ENCODE measurements around the gene PXDN. TPM values are rescaled to one million over a fixed set of nuclear protein-coding genes. Genes with fewer than 3 reads are reported as not detected.
A peak's percentile ranks its signal among the peaks of the same experiment; 100 is the strongest.

PXDN gene
- total RNA-seq, 2 donors from 2014 or later, result 9.5 to 20.0 TPM

GRCh38 chr2:1594123-1594372, 150.3 kb downstream of the PXDN start:
- intact Hi-C loops (cut with DNase I), result loop anchor here (5.0 kb wide), 2 partner anchors 153 to 173 kb away; no protein-coding TSS in a partner anchor
- no peak for DNase-seq
- Histone ChIP-seq H3K36me3 (no peaks in the 10 kb centered on the region), H3K9me3 (no peaks in the 10 kb centered on the region), H3K27ac (no peak overlapping the region), H3K9ac (ENCODE audit: low read depth in 2 of 2, low read length in 2 of 2) (no peak overlapping the region), H3K27me3 (no peaks in the 10 kb centered on the region), H3K4me3 (no peak overlapping the region), H3K4me1 (peaks cover 3% of the 10 kb centered on the region)
- no peak for TF ChIP-seq CTCF (IDR thresholded peaks at IDR 0.05)

- no peak overlapping the region for H3K27ac ChIP-seq
- peaks cover 3% of the 10 kb centered on the region for H3K4me1 ChIP-seq
- H3K4me3 ChIP-seq, result no peak overlapping the region
- H3K36me3 ChIP-seq, result no peaks in the 10 kb centered on the region
- peak overlapping the region in 1 of 2 donors; percentile 8 for H3K9ac ChIP-seq (ENCODE audit: low read depth in 2 of 2, low read length in 2 of 2)
- TF ChIP-seq CTCF (IDR thresholded peaks at IDR 0.05), result no peak
- no peak for DNase-seq
- intact Hi-C loops (cut with DNase I), result loop anchor here (5.0 kb wide), 2 partner anchors 154 to 174 kb away; no protein-coding TSS in a partner anchor
- no peaks in the 10 kb centered on the region for H3K27me3 ChIP-seq
- no peaks in the 10 kb centered on the region for H3K9me3 ChIP-seq
These were observed 150.8 kb downstream of the PXDN start for GRCh38 chr2:1593371-1594122.

- intact Hi-C loops (cut with DNase I), result loop anchor here (5.0 kb wide), 2 partner anchors 155 to 175 kb away; no protein-coding TSS in a partner anchor
- no peak overlapping the region for H3K4me3 ChIP-seq
- no peaks in the 10 kb centered on the region for H3K9me3 ChIP-seq
- no peak overlapping the region for H3K9ac ChIP-seq (ENCODE audit: low read depth in 2 of 2, low read length in 2 of 2)
- H3K27ac ChIP-seq, result no peak overlapping the region
- peak; percentile 50 for TF ChIP-seq CTCF (IDR thresholded peaks at IDR 0.05)
- peak; percentile 68 for DNase-seq
- H3K27me3 ChIP-seq, result no peaks in the 10 kb centered on the region
- H3K4me1 ChIP-seq, result peaks cover 3% of the 10 kb centered on the region
- H3K36me3 ChIP-seq, result no peaks in the 10 kb centered on the region
These were observed 152.1 kb downstream of the PXDN start for GRCh38 chr2:1591978-1592907.

- no peaks in the 10 kb centered on the region for H3K9me3 ChIP-seq
- no peak for DNase-seq
- no peak overlapping the region for H3K27ac ChIP-seq
- H3K27me3 ChIP-seq, result no peaks in the 10 kb centered on the region
- H3K9ac ChIP-seq (ENCODE audit: low read depth in 2 of 2, low read length in 2 of 2), result peak overlapping the region in 1 of 2 donors; percentile 12
- no peak for TF ChIP-seq CTCF (IDR thresholded peaks at IDR 0.05)
- no peaks in the 10 kb centered on the region for H3K36me3 ChIP-seq
- H3K4me1 ChIP-seq, result peaks cover 3% of the 10 kb centered on the region
- no peak overlapping the region for H3K4me3 ChIP-seq
- intact Hi-C loops (cut with DNase I), result loop anchor here (5.0 kb wide), 2 partner anchors 156 to 176 kb away; no protein-coding TSS in a partner anchor
These were observed 152.9 kb downstream of the PXDN start for GRCh38 chr2:1591461-1591770.

- Histone ChIP-seq H3K36me3 (no peaks in the 10 kb centered on the region), H3K27ac (no peak overlapping the region), H3K9ac (ENCODE audit: low read depth in 2 of 2, low read length in 2 of 2) (peak overlapping the region in 1 of 2 donors; percentile 12), H3K4me1 (peaks cover 3% of the 10 kb centered on the region), H3K4me3 (no peak overlapping the region), H3K27me3 (no peaks in the 10 kb centered on the region), H3K9me3 (no peaks in the 10 kb centered on the region)
- no peak for DNase-seq
- intact Hi-C loops (cut with DNase I), result loop anchor here (5.0 kb wide), 2 partner anchors 156 to 176 kb away; no protein-coding TSS in a partner anchor
- TF ChIP-seq CTCF (IDR thresholded peaks at IDR 0.05), result no peak
These were observed 153.5 kb downstream of the PXDN start for GRCh38 chr2:1590596-1591460.
